ENCODE measurements around the gene KPNA6.
A peak's percentile ranks its signal among the peaks of the same experiment; 100 is the strongest.

The KPNA6 gene

DNA sequence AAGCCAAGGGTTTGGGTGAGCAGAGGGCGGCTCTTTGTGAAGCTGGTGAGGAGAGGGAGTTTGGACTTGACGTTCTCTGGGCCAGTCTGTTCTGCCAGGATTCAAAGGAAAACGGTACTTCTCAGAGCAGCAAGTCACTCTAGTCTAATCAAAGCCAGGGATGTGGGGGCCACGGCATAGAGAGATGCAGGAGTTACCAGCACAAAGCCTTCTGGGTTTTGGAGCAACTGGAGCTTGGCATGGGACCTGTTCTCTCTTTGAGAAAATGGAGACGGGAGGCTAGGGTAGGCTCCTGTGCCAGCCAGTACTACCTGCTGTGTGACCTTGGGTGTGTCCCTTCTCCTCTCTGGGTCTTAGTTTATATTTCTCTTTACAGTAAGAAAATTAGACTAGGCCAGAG is 73.7 kb downstream of the KPNA6 start:
- TF ChIP-seq, protein P1, sequence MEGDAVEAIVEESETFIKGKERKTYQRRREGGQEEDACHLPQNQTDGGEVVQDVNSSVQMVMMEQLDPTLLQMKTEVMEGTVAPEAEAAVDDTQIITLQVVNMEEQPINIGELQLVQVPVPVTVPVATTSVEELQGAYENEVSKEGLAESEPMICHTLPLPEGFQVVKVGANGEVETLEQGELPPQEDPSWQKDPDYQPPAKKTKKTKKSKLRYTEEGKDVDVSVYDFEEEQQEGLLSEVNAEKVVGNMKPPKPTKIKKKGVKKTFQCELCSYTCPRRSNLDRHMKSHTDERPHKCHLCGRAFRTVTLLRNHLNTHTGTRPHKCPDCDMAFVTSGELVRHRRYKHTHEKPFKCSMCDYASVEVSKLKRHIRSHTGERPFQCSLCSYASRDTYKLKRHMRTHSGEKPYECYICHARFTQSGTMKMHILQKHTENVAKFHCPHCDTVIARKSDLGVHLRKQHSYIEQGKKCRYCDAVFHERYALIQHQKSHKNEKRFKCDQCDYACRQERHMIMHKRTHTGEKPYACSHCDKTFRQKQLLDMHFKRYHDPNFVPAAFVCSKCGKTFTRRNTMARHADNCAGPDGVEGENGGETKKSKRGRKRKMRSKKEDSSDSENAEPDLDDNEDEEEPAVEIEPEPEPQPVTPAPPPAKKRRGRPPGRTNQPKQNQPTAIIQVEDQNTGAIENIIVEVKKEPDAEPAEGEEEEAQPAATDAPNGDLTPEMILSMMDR (conservative IDR thresholded peaks at IDR 0.05; ENCODE audit: low read length): no peak
- peak overlapping the region; percentile 80 for H3K4me3 ChIP-seq (ENCODE audit: low read length)
- no peak for DNase-seq (ENCODE audit: low read depth)

DNA sequence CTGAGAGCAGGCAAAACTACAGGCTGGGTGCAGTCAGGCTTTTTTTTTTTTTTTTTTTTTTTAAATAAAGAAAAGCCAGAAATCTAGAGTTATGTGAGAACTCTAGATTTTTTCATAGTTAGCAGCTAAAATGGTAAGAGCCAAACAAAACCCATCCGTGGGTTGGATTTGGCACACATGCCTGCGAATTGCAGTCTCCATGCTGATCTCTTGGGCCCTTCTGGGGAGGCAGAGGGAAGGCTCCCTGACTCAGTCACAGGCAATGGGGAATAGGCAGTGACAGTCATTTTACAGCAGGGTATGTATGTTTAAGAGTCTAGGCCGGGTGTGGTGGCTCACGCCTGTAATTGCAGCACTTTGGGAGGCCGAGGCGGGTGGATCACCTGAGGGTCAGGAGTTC is 74.2 kb downstream of the KPNA6 start:
- peak overlapping the region; percentile 80 for H3K4me3 ChIP-seq (ENCODE audit: low read length)
- TF ChIP-seq, protein P1 (conservative IDR thresholded peaks at IDR 0.05; ENCODE audit: low read length): no peak
- DNase-seq (ENCODE audit: low read depth): no peak

DNA sequence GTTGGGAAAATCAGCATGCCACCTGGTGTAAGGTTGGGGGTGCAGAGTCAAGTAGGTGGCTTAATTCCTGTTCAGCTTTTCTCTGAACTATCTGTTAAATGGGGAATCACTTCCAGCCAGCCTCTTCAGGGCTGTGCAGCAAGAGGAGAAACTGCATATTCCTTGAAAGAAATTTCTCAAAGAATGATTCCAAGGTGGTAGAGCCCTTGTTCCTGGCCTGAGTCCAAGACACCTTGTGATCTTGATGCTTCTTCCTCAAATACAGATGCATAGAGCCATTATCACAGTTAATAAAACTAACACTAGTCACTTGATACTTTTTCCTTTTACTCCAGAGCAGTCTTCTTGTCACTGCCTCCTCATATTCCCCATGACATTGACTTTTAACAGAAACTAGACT is 76.8 kb downstream of the KPNA6 start:
- no peak overlapping the region for H3K4me3 ChIP-seq (ENCODE audit: low read length)
- TF ChIP-seq, protein P1 (conservative IDR thresholded peaks at IDR 0.05; ENCODE audit: low read length): no peak
- DNase-seq (ENCODE audit: low read depth): no peak

DNA sequence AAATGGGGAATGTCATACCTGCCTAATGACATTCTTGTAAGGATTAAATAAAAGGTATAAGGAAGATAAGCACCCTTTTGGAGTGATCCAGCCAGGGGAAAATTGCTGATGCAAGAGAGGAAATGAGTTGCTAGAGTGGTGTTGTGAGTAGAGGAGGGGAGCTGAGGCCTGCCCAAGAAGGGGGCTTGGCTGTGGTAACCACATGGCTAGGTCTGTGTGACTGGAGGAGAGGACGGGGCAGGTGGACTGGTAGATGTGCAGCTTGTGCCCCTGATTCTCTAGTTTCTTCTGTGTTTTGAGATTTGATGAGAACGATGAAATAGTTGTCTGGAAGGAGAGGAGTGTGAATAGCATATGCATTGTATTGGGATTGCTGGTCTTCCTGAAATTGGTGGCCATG is 78.2 kb downstream of the KPNA6 start:
- TF ChIP-seq, protein P1 (conservative IDR thresholded peaks at IDR 0.05; ENCODE audit: low read length): no peak
- no peak overlapping the region for H3K4me3 ChIP-seq (ENCODE audit: low read length)
- no peak for DNase-seq (ENCODE audit: low read depth)

DNA sequence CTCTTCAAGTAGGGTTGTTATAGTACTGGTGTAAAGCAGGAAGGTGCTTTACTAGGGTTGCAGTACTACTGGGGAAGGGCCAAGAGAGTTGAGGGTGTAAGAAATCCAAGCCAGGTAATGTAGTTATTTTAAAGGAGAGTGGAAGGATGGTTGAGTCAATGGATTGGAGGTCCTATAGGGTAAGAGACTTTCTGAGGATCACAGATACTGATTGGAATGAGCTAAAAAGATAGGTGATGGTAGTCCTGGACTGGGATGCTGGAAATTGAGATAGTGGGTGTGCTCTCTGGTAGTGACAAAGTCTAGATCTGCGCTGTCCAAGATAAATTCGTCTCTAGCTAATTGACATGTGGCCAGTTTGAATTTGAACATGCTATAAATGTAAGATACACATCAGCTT is 78.6 kb downstream of the KPNA6 start:
- TF ChIP-seq, protein P1 (conservative IDR thresholded peaks at IDR 0.05; ENCODE audit: low read length): no peak
- no peak overlapping the region for H3K4me3 ChIP-seq (ENCODE audit: low read length)
- DNase-seq (ENCODE audit: low read depth): no peak

DNA sequence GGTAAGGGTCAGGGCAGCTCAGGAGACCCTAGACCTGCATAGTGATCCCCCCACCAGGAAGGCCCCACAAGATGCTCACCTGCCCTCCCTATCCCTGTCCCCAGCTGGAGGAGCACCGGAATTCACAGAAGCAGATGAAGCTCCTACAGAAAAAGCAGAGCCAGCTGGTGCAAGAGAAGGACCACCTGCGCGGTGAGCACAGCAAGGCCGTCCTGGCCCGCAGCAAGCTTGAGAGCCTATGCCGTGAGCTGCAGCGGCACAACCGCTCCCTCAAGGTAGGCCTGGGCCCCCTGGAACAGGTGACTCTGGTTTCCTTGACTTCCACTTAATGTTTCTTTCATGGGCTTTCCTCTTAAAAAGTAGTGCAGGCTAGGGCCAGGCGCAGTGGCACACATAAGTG is 80.0 kb downstream of the KPNA6 start:
- no peak for DNase-seq (ENCODE audit: low read depth)
- H3K4me3 ChIP-seq (ENCODE audit: low read length): no peak overlapping the region
- TF ChIP-seq, protein P1 (conservative IDR thresholded peaks at IDR 0.05; ENCODE audit: low read length): no peak

DNA sequence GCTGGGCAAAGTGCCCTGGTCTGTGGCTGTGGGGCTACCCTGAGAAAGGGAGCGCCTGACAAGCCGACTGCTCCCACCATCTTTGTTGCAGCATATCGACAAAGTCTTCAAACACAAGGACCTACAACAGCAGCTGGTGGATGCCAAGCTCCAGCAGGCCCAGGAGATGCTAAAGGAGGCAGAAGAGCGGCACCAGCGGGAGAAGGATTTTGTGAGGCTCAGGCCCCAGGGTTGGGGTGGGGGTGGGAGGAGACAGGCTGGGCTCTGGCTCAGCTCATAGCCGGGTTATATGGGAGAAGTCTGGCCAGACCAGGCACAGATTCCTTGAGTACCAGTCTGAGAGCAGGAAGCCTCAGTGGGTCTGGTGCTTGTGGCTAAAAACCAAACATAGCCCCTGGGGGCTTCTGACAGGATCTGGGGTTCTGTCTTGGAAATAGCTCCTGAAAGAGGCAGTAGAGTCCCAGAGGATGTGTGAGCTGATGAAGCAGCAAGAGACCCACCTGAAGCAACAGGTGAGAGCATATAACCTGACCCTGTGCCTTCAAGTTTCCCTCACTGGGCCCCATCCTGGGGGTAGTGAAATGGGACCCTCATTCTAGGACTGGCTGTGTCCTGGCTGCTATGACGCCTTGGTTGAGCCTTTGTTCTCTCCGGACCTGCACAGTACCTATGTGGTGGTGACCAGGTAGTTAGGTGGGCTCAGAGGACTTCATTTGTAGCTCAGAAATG is 84.5 kb downstream of the KPNA6 start:
- H3K4me3 ChIP-seq (ENCODE audit: low read length): no peak overlapping the region
- DNase-seq (ENCODE audit: low read depth): no peak
- TF ChIP-seq, protein P1 (conservative IDR thresholded peaks at IDR 0.05; ENCODE audit: low read length): no peak
